ENCODE measurements around the gene C17orf113.

GRCh38 chr17:42019509-42020404, 30.6 kb downstream of the C17orf113 start, which contains the start of gene NKIRAS2:
- peak; percentile 85 for TF ChIP-seq POLR2AphosphoS5 (IDR thresholded peaks at IDR 0.05; ENCODE audit: borderline replicate concordance, low read depth, low read length)
- TF ChIP-seq EZH2 (IDR thresholded peaks at IDR 0.05), result no peak
- TF ChIP-seq FOXP2 (optimal IDR thresholded peaks at IDR 0.05; ENCODE audit: control extremely low read depth, extremely low read length, insufficient read depth), result peak; percentile 18
